K562 (cell line): ENCODE measurements around the gene POLRMT. TPM values are rescaled to one million over a fixed set of nuclear protein-coding genes. Genes with fewer than 3 reads are reported as not detected.

Source experiments
- AFF4 ChIP-seq: sonication (generic); formaldehyde crosslinking; IDR thresholded peaks from 2 replicates; pipeline ENCODE4 v1.8.0; 2023; ENCODE audit warnings: mild to moderate bottlenecking, missing genetic modification reagents
- CTCFL ChIP-seq: IDR thresholded peaks from 2 replicates; pipeline ENCODE4 v1.6.1; 2011; ENCODE audit warnings: borderline replicate concordance, low read depth, mild to moderate bottlenecking, moderate library complexity, low read length; ENCODE audit not compliant: insufficient read depth, poor library complexity, severe bottlenecking
- EGR1 ChIP-seq: fragments of 450-650 bp; conservative IDR thresholded peaks from 2 replicates; pipeline ENCODE4 v1.6.1; 2017; ENCODE audit warnings: mild to moderate bottlenecking
- KDM5B ChIP-seq: fragments of 200-600 bp; sonication (generic); IDR thresholded peaks from 2 replicates; pipeline ENCODE4 v1.6.1; 2012; ENCODE audit warnings: low read depth, mild to moderate bottlenecking, moderate library complexity, low read length, control low read depth, inconsistent platforms; ENCODE audit not compliant: insufficient replicate concordance
- KLF1 ChIP-seq: fragments of 450-650 bp; IDR thresholded peaks from 2 replicates; pipeline ENCODE4 v1.6.1; 2016; ENCODE audit warnings: missing genetic modification characterization, missing compliant biosample characterization
- PHTF2 ChIP-seq: fragments of 250-450 bp; sonication (Bioruptor Pico); IDR thresholded peaks from 2 replicates; pipeline ENCODE4 v1.5.0; 2021; ENCODE audit warnings: mild to moderate bottlenecking
- POLR2A ChIP-seq: fragments of 450-650 bp; conservative IDR thresholded peaks from 2 replicates; pipeline ENCODE4 v1.6.1; 2016
- RAD21 ChIP-seq, 2 experiments: fragments of 250-450 bp in 1 of 2; fragments of 450-650 bp in 1 of 2; sonication (Bioruptor Pico) in 1 of 2; formaldehyde crosslinking in 1 of 2; IDR thresholded peaks in 1 of 2; conservative IDR thresholded peaks in 1 of 2; 2 replicates each; pipeline versions ENCODE4 v1.4.0 to v1.8.0; 2020 to 2022; ENCODE audit warnings: mild to moderate bottlenecking in 2 of 2, moderate library complexity in 1 of 2
- RBM17 ChIP-seq: fragments of 200-400 bp; formaldehyde crosslinking; IDR thresholded peaks from 2 replicates; pipeline ENCODE4 v1.6.1; 2017; ENCODE audit warnings: low read depth, mild to moderate bottlenecking, low read length, borderline replicate concordance
- RERE ChIP-seq: sonication (generic); formaldehyde crosslinking; IDR thresholded peaks from 2 replicates; pipeline ENCODE4 v1.8.0; 2023; ENCODE audit warnings: missing genetic modification reagents, mild to moderate bottlenecking, borderline replicate concordance
- SAP30 ChIP-seq: fragments of 200-600 bp; sonication (generic); IDR thresholded peaks from 2 replicates; pipeline ENCODE4 v1.6.1; 2012; ENCODE audit warnings: borderline replicate concordance, low read depth, mild to moderate bottlenecking, moderate library complexity, low read length, control low read depth, inconsistent platforms; ENCODE audit not compliant: insufficient read depth, poor library complexity, severe bottlenecking
- SPI1 ChIP-seq: IDR thresholded peaks from 2 replicates; pipeline ENCODE4 v1.6.1; 2011; ENCODE audit warnings: low read depth, low read length, control low read depth, borderline replicate concordance
- TOE1 ChIP-seq, 2 experiments: fragments of 450-650 bp in 1 of 2; sonication (generic) in 1 of 2; formaldehyde crosslinking in 1 of 2; IDR thresholded peaks; 2 replicates each; pipeline versions ENCODE4 v1.7.1 to v1.8.0; 2016 to 2022; ENCODE audit warnings: borderline replicate concordance in 2 of 2, mild to moderate bottlenecking in 2 of 2, antibody characterized with exemption in 1 of 2, inconsistent platforms in 1 of 2, low read depth in 1 of 2, missing genetic modification reagents in 1 of 2, moderate library complexity in 1 of 2
- ZNF316 ChIP-seq: fragments of 450-650 bp; IDR thresholded peaks from 2 replicates; pipeline ENCODE4 v1.6.1; 2016
- ZNF717 ChIP-seq: fragments of 250-450 bp; sonication (Bioruptor Pico); IDR thresholded peaks from 2 replicates; pipeline ENCODE4 v1.5.0; 2021
- polyA plus RNA-seq, 8 experiments: library from polyadenylated mRNA; depleted of rRNA in 4 of 8; stranded (reverse) in 5 of 8; unstranded in 3 of 8; fragments of >200 nt; fragmentation: Nextera tagmentation in 2 of 8; fragmentation: Illumina TruSeq in 1 of 8; extraction: Ambion mirVana in 2 of 8; extraction: Trizol in 1 of 8; gene quantifications; 2 replicates each; pipeline versions ENCODE4 v1.2.1 to v1.2.3, GENCODE V29; 2011 to 2014; ENCODE audit warnings: inconsistent platforms in 1 of 8, missing spikeins in 1 of 8
- total RNA-seq, 7 experiments: library from RNA; depleted of rRNA in 6 of 7; stranded (reverse); fragments of >200 nt in 6 of 7; fragmentation: Illumina TruSeq in 2 of 7; extraction: Trizol in 2 of 7; gene quantifications; 2 replicates each; pipeline versions ENCODE4 v1.2.1 to v1.2.3, GENCODE V29; 2011 to 2021; ENCODE audit warnings: low replicate concordance in 1 of 7

POLRMT gene
- total and polyA plus RNA-seq, 9 of the 15 experiments (the other 6 are each of a cell fraction or from before 2014, with no cell fraction given), result 30.3 to 144 (median 68.0) TPM

GRCh38 chr19:570937-571565, 62.3 kb downstream of the POLRMT start (continued):
- TF ChIP-seq KDM5B (peak; percentile 47), ZNF717 (no peak), PHTF2 (CRISPR knock-in tag) (no peak), KLF1 (no peak), SPI1 (peak; percentile 47; the same call in 1 of the 2 replicates), CTCFL (no peak), SAP30 (peak; percentile 29), AFF4 (CRISPR knock-in tag) (peak; percentile 68; the same call in 1 of the 2 replicates), EGR1 (peak; percentile 28), RAD21 (CRISPR knock-in tag; conservative IDR thresholded peaks at IDR 0.05 in 1 of 2, IDR thresholded peaks at IDR 0.05 in 1 of 2) (0 out of 4 replicates have a peak, but pooled peaks of 1 of the 2 experiments have one; percentile 9), POLR2A (peak; percentile 70), TOE1 (IDR thresholded peaks at IDR 0.05; ENCODE audit: borderline replicate concordance) (0 out of 2 replicates have a peak, but pooled peaks have one; percentile 16), TOE1 (CRISPR knock-in tag; IDR thresholded peaks at IDR 0.05; ENCODE audit: borderline replicate concordance, low read depth) (no peak), RERE (CRISPR knock-in tag) (no peak), ZNF316 (peak; percentile 7; the same call in 1 of the 2 replicates), RBM17 (no peak)
